Sigmoid colon (tissue), 7 donors: ENCODE data around the gene FILIP1L. TPM values are rescaled to one million over a fixed set of nuclear protein-coding genes. Genes with fewer than 3 reads are reported as not detected.
A peak's percentile ranks its signal among the peaks of the same experiment; 100 is the strongest.

ENCODE experiments used
- DNase-seq: peaks from one replicate; pipeline ENCODE4 v3.0.0-alpha.2; 2019
- H3K27ac ChIP-seq, 4 donors: fragments of 200-600 bp; sonication (generic); one replicate each; pipeline ENCODE4 v1.5.1; 2016 to 2019; ENCODE audit warnings: mild to moderate bottlenecking in 1 of 4
- H3K27me3 ChIP-seq, 3 donors: fragments of 200-600 bp; sonication (generic); one replicate each; pipeline ENCODE4 v1.5.1; 2019; ENCODE audit warnings: mild to moderate bottlenecking in 1 of 3
- H3K36me3 ChIP-seq, 4 donors: fragments of 200-600 bp; sonication (generic); one replicate each; pipeline ENCODE4 v1.5.1; 2016 to 2019
- H3K4me1 ChIP-seq, 4 donors: fragments of 200-600 bp; sonication (generic); one replicate each; pipeline ENCODE4 v1.5.1; 2017 to 2019
- H3K4me3 ChIP-seq, 4 donors: fragments of 200-600 bp; sonication (generic); one replicate each; pipeline ENCODE4 v1.5.1; 2017 to 2019; ENCODE audit warnings: mild to moderate bottlenecking in 2 of 4, moderate library complexity in 1 of 4
- H3K9me3 ChIP-seq, 4 donors: fragments of 200-600 bp in 3 of 4; sonication (generic) in 3 of 4; one replicate each; pipeline versions ENCODE4 v1.5.1 to v1.6.1; 2013 to 2019
- EP300 ChIP-seq, 4 donors: sonication (generic); formaldehyde crosslinking; IDR thresholded peaks; one replicate each; pipeline ENCODE4 v1.6.1; 2017; ENCODE audit warnings: antibody characterized with exemption in 4 of 4
- POLR2A ChIP-seq, 2 donors: fragments of 450-650 bp; IDR thresholded peaks; one replicate each; pipeline ENCODE4 v1.6.1; 2016; ENCODE audit warnings: antibody characterized with exemption in 2 of 2, mild to moderate bottlenecking in 2 of 2, moderate library complexity in 2 of 2
- POLR2AphosphoS5 ChIP-seq, 4 donors: sonication (generic); formaldehyde crosslinking; IDR thresholded peaks; one replicate each; pipeline ENCODE4 v1.6.1; 2017; ENCODE audit warnings: antibody characterized with exemption in 4 of 4
- WGBS, 2 donors: extraction: QIAGEN DNeasy Blood & Tissue Kit; methylation state at CpG; one replicate each; pipeline ENCODE4 v1.1.7; 2013; 5-methylcytosine and 5-hydroxymethylcytosine counted together
- intact Hi-C: fragments of 100-400 bp; cut with DNase I; formaldehyde crosslinking; loops from one replicate; pipeline ENCODE4 v1.15.1; 2023
- polyA plus RNA-seq, 3 donors: library from polyadenylated mRNA; stranded (reverse); fragments of 200-250 nt; gene quantifications; one replicate each; pipeline ENCODE4 v1.2.3, GENCODE V29; 2013
- total RNA-seq, 4 donors: library from RNA; depleted of rRNA; stranded (reverse); fragments of >200 nt; gene quantifications; one replicate each; pipeline ENCODE4 v1.1.0, GENCODE V29; 2016
- TF ChIP-seq, protein P1 (sequence below), 4 experiments: fragments of 450-650 bp in 3 of 4; fragments of 200-600 bp in 1 of 4; IDR thresholded peaks; one replicate each; pipeline ENCODE4 v1.5.1; 2016 to 2019; ENCODE audit warnings: antibody characterized with exemption in 4 of 4, mild to moderate bottlenecking in 3 of 4, moderate library complexity in 2 of 4
- donor health status: healthy with polysubstance abuse.
- donor health status: Bipolar disorder and iron deficiency.
- donor health status: healthy.

Gene FILIP1L
- total and polyA plus RNA-seq, 7 donors: 6.0 to 93.3 (median 42.5) TPM

- WGBS, 2 donors: 97 to 98% methylated on average over 1 of the region's 1 CpG
- DNase-seq: no peak
- H3K27me3 ChIP-seq: no peaks in the 10 kb centered on the region
- peaks cover 0 to 19% (median 6%) of the 10 kb centered on the region in 4 donors for H3K4me1 ChIP-seq
- TF ChIP-seq, protein P1, sequence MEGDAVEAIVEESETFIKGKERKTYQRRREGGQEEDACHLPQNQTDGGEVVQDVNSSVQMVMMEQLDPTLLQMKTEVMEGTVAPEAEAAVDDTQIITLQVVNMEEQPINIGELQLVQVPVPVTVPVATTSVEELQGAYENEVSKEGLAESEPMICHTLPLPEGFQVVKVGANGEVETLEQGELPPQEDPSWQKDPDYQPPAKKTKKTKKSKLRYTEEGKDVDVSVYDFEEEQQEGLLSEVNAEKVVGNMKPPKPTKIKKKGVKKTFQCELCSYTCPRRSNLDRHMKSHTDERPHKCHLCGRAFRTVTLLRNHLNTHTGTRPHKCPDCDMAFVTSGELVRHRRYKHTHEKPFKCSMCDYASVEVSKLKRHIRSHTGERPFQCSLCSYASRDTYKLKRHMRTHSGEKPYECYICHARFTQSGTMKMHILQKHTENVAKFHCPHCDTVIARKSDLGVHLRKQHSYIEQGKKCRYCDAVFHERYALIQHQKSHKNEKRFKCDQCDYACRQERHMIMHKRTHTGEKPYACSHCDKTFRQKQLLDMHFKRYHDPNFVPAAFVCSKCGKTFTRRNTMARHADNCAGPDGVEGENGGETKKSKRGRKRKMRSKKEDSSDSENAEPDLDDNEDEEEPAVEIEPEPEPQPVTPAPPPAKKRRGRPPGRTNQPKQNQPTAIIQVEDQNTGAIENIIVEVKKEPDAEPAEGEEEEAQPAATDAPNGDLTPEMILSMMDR (IDR thresholded peaks at IDR 0.05): no peak
- TF ChIP-seq POLR2AphosphoS5 (IDR thresholded peaks at IDR 0.05) (no peak), EP300 (IDR thresholded peaks at IDR 0.05) (no peak), POLR2A (IDR thresholded peaks at IDR 0.05) (no peak)
- H3K4me3 ChIP-seq: no peak overlapping the region
- intact Hi-C loops: no loop called here
- no peak overlapping the region for H3K27ac ChIP-seq
- no peaks in the 10 kb centered on the region for H3K36me3 ChIP-seq
- H3K9me3 ChIP-seq: no peaks in the 10 kb centered on the region
These were observed 229.2 kb downstream of the FILIP1L start for GRCh38 chr3:99885085-99885484.

GRCh38 chr3:99884484-99884883 lies 229.8 kb downstream of the FILIP1L start:
- intact Hi-C loops: no loop called here
- Histone ChIP-seq H3K27me3 (no peaks in the 10 kb centered on the region), H3K9me3 (no peaks in the 10 kb centered on the region), H3K36me3 (no peaks in the 10 kb centered on the region), H3K27ac (no peak overlapping the region), H3K4me3 (no peak overlapping the region), H3K4me1 (peaks cover 0 to 19% (median 6%) of the 10 kb centered on the region in 4 donors)
- no peak for DNase-seq
- WGBS, 2 donors: 14 to 42% methylated on average over 2 of the region's 2 CpGs
- TF ChIP-seq, protein P1 (IDR thresholded peaks at IDR 0.05): no peak
- TF ChIP-seq POLR2AphosphoS5 (IDR thresholded peaks at IDR 0.05) (no peak), POLR2A (IDR thresholded peaks at IDR 0.05) (no peak), EP300 (IDR thresholded peaks at IDR 0.05) (no peak)

DNA sequence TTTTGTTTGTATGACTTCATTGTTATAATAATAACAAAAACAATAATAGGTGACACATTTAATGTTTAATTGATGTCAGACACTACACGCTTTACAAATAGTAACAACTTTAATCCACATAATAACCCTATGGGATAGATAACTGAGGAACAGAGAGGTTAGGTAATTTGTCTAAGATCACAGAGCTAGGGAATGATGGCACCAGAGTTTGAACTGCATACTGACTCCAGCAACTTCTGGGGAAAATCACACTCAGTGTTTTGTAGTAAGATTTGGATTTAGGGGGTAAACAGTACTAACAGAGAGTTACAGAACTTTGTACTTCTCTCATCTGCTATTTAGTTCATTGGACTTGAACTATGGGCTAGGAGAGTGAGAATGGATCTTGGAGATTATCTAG lies 230.6 kb downstream of the FILIP1L start:
- Histone ChIP-seq H3K27me3 (no peaks in the 10 kb centered on the region), H3K4me1 (peaks cover 0 to 19% (median 3%) of the 10 kb centered on the region in 4 donors), H3K4me3 (no peak overlapping the region), H3K27ac (peak overlapping the region in 1 of 4 donors; percentile 75), H3K9me3 (no peaks in the 10 kb centered on the region), H3K36me3 (no peaks in the 10 kb centered on the region)
- WGBS, 2 donors: 92 to 98% methylated on average over 1 of the region's 1 CpG
- intact Hi-C loops: no loop called here
- DNase-seq: no peak
- no peak for TF ChIP-seq POLR2AphosphoS5 (IDR thresholded peaks at IDR 0.05)
- no peak for TF ChIP-seq EP300 (IDR thresholded peaks at IDR 0.05)
- TF ChIP-seq, protein P1 (IDR thresholded peaks at IDR 0.05): no peak
- no peak for TF ChIP-seq POLR2A (IDR thresholded peaks at IDR 0.05)

DNA sequence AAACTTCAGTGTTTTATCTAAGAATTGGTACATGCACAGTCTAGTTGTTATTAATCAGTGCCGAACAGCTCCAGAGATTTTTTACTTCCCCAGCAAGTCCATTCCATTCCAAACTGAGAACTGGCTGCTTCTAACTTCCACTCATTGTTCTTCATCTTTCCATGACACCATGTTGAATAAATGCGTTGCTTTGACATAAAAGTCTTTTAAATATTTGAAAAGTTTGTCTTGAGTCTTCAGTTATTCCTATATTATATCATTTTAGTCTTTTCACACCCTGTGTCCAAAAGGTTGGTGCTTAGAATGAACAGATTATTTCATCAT lies 231.2 kb downstream of the FILIP1L start:
- H3K4me1 ChIP-seq: peaks cover 0 to 19% (median 3%) of the 10 kb centered on the region in 4 donors
- H3K36me3 ChIP-seq: no peaks in the 10 kb centered on the region
- peak overlapping the region in 2 of 4 donors; percentile 37 to 75 for H3K27ac ChIP-seq
- H3K27me3 ChIP-seq: no peaks in the 10 kb centered on the region
- no peak for TF ChIP-seq POLR2A (IDR thresholded peaks at IDR 0.05)
- TF ChIP-seq EP300 (IDR thresholded peaks at IDR 0.05): no peak
- TF ChIP-seq, protein P1 (IDR thresholded peaks at IDR 0.05): no peak
- no peak for TF ChIP-seq POLR2AphosphoS5 (IDR thresholded peaks at IDR 0.05)
- no peaks in the 10 kb centered on the region for H3K9me3 ChIP-seq
- DNase-seq: no peak
- intact Hi-C loops: no loop called here
- WGBS, 2 donors: 96 to 99% methylated on average over 2 of the region's 2 CpGs
- H3K4me3 ChIP-seq: no peak overlapping the region
